Measurements from ENCODE around the gene LSM10.

Gene LSM10

DNA sequence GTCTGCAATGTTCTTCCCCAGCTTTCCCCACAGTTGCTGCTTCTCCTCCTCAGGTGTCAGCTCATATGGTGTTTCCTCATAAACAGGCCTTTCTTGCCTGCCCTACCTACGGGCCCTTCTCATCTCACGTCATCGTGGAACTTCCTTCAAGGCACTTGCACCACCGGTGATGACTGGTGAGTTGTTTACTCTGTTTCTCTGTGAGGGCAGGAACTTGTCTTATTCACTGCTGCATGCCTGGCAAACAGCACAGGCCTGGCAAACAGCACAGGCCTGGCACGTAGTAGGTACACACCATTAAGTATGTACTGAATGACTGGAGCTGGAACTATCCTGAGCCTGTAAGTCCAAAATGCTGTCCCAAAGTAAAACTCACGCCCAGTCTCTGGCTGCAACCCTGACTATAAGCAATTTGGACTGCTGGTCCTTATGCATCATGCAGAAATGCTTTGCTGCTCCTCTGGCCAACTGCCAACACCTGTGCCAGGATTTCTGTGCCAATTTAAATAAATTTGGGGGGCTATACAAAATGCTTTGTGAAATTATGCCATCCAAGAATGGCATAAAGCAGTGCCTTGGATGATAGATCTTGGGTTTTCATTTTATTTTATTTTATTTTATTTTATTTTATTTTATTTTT lies 37.7 kb downstream of the LSM10 start:
- ChIA-PET CTCF (interaction anchor here (1.2 to 1.6 kb wide), 3 partner anchors 23 to 60 kb away, joined by 3 to 4 read pairs (median 4); no protein-coding TSS in a partner anchor), POLR2A (interaction anchor here (0.9 to 1.7 kb wide), 2 partner anchors 9 to 27 kb away, joined by 3 to 7 read pairs; no protein-coding TSS in a partner anchor)
- H3K4me3 ChIP-seq (ENCODE audit: low read depth, low read length): no peak overlapping the region
- no peak for DNase-seq (ENCODE audit: low read depth, low spot score)
- TF ChIP-seq, protein P1, sequence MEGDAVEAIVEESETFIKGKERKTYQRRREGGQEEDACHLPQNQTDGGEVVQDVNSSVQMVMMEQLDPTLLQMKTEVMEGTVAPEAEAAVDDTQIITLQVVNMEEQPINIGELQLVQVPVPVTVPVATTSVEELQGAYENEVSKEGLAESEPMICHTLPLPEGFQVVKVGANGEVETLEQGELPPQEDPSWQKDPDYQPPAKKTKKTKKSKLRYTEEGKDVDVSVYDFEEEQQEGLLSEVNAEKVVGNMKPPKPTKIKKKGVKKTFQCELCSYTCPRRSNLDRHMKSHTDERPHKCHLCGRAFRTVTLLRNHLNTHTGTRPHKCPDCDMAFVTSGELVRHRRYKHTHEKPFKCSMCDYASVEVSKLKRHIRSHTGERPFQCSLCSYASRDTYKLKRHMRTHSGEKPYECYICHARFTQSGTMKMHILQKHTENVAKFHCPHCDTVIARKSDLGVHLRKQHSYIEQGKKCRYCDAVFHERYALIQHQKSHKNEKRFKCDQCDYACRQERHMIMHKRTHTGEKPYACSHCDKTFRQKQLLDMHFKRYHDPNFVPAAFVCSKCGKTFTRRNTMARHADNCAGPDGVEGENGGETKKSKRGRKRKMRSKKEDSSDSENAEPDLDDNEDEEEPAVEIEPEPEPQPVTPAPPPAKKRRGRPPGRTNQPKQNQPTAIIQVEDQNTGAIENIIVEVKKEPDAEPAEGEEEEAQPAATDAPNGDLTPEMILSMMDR (IDR thresholded peaks at IDR 0.05; ENCODE audit: insufficient read depth, low read length, missing control alignments): no peak

DNA sequence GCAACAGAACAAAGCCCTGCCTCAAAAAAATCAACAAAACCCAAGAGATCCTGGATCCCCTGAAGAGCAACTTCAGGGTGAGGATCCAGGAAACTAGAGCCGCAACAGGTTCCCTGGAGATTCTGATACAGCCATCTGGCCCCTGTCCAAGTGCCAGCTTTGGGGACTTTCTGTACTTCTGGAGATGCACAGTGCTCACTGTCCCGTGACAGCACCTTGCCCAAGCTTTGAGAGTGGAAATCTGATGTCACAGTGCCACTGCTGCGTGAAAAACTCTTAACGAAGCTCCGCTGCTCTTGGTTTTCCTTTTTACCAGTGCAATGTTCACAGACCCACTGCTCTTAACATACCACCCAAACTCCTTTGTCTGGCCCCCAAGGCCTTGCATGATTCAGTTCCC lies 38.3 kb downstream of the LSM10 start:
- no peak for DNase-seq (ENCODE audit: low read depth, low spot score)
- TF ChIP-seq, protein P1 (IDR thresholded peaks at IDR 0.05; ENCODE audit: insufficient read depth, low read length, missing control alignments): no peak
- POLR2A ChIA-PET: no interaction called here
- H3K4me3 ChIP-seq (ENCODE audit: low read depth, low read length): no peak overlapping the region
- CTCF ChIA-PET: interaction anchor here (1.6 kb wide), 1 partner anchor 53 kb away, joined by 3 read pairs; no protein-coding TSS in a partner anchor

DNA sequence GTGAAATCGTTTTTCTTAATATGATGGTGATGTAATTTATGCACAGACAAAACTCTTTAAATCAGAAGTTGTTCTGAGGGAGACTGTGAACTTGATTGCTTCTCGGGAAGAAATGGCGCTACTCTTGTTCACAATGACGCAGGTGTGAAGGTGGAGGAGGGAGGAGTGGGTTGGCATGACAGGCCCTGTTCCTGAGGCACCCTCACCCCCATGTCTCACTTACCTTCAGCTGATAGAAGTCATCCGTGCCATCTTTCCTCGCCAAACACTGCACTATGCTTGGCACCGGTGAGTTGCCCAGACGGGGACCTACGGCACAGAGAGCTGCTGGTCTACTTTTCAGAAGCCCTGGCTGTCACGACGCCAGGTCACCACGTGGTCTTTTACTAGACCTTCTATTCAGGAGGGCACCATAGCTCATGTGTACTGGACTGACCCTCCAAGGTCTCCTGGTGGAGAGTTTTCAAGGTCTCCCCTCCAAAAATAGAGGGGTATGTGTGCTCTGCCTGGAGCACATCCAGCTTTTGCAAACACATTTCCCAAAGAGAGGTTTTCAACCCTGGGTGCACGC lies 39.1 kb downstream of the LSM10 start:
- H3K4me3 ChIP-seq (ENCODE audit: low read depth, low read length): no peak overlapping the region
- ChIA-PET POLR2A (no interaction called here), CTCF (interaction anchor here (1.6 kb wide), 1 partner anchor 54 kb away, joined by 3 read pairs; no protein-coding TSS in a partner anchor)
- TF ChIP-seq, protein P1 (IDR thresholded peaks at IDR 0.05; ENCODE audit: insufficient read depth, low read length, missing control alignments): no peak
- no peak for DNase-seq (ENCODE audit: low read depth, low spot score)

DNA sequence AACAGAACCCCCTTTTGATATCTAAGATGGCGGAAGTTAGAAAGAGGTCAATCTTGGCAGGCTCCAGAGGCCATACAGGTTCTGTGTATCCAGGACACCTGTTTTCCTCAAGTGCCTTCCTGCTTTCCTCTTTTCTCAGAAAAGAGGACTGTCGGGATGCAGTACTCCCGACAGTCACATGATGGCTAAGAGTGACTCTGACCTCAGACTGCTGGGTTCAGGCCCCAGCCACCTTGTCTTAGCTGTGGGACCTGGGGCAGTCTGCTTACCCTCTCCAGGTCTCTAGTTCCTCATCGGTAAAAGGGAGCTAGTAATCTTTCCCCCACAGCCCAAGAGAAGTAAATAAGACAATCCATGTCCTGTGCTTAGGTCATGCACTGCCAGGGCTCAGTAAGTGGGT lies 41.9 kb downstream of the LSM10 start:
- POLR2A ChIA-PET: no interaction called here
- no peak for DNase-seq (ENCODE audit: low read depth, low spot score)
- TF ChIP-seq, protein P1 (IDR thresholded peaks at IDR 0.05; ENCODE audit: insufficient read depth, low read length, missing control alignments): no peak
- CTCF ChIA-PET: interaction anchor here (1.1 to 4.4 kb wide), 2 partner anchors 14 to 32 kb away, joined by 4 to 23 read pairs; partner anchors contain the start of gene EVA1B
- H3K4me3 ChIP-seq (ENCODE audit: low read depth, low read length): no peak overlapping the region

DNA sequence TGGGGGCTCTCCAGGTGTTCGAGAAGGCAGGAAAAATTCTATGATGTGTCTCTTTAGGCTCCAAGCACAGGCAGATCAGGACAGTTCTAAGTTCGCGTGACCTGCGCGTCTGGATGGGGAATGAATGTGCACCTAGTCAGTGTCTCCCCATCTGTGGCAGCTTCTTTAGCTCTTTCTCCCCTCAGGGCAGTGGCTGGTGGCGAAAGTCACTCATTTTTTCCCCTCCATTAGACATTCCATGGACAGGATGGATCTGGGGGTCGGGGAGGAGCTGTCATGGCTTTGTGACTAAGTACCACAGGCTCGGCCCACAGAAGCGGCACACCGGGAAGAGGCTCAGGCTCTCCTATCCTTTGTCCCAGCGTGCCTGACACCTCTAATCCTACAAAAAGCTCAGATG lies 43.2 kb downstream of the LSM10 start:
- H3K4me3 ChIP-seq (ENCODE audit: low read depth, low read length): no peak overlapping the region
- ChIA-PET CTCF (interaction anchor here (0.8 to 4.4 kb wide), 3 partner anchors 12 to 33 kb away, joined by 3 to 23 read pairs (median 3); no protein-coding TSS in a partner anchor), POLR2A (no interaction called here)
- TF ChIP-seq, protein P1 (IDR thresholded peaks at IDR 0.05; ENCODE audit: insufficient read depth, low read length, missing control alignments): no peak
- no peak for DNase-seq (ENCODE audit: low read depth, low spot score)
